Fibroblast of pulmonary artery (primary cell): ENCODE data around the gene EVI5L.

Experiments used
- DNase-seq: peaks from one replicate; pipeline ENCODE4 v3.0.0-alpha.2; 2010; ENCODE audit warnings: low read depth
- H3K4me3 ChIP-seq: replicated peaks from 2 replicates; pipeline ENCODE4 v1.5.1; 2011; ENCODE audit warnings: low read depth, mild to moderate bottlenecking, control low read depth, low read length, moderate library complexity
- CTCF ChIP-seq: IDR thresholded peaks from 2 replicates; pipeline ENCODE4 v1.5.1; 2011; ENCODE audit warnings: mild to moderate bottlenecking, control low read depth, low read length, inconsistent platforms; ENCODE audit errors: missing control alignments

The EVI5L gene

GRCh38 chr19:7894612-7895309 lies 64.7 kb downstream of the EVI5L start:
- no peak overlapping the region for H3K4me3 ChIP-seq
- TF ChIP-seq CTCF = no peak
- no peak for DNase-seq

- no peak overlapping the region for H3K4me3 ChIP-seq
- DNase-seq = no peak
- TF ChIP-seq CTCF = no peak
Observed at GRCh38 chr19:7895565-7895964, 65.5 kb downstream of the EVI5L start.

- no peak for TF ChIP-seq CTCF
- no peak for DNase-seq
- no peak overlapping the region for H3K4me3 ChIP-seq
Observed at GRCh38 chr19:7897292-7897691, 67.3 kb downstream of the EVI5L start.

GRCh38 chr19:7898967-7899366 lies 68.9 kb downstream of the EVI5L start:
- no peak for TF ChIP-seq CTCF
- no peak for DNase-seq
- H3K4me3 ChIP-seq = no peak overlapping the region

GRCh38 chr19:7899751-7900378 lies 69.8 kb downstream of the EVI5L start:
- no peak for TF ChIP-seq CTCF
- no peak for DNase-seq
- H3K4me3 ChIP-seq = no peak overlapping the region

GRCh38 chr19:7900401-7900870 lies 70.4 kb downstream of the EVI5L start:
- no peak for DNase-seq
- no peak overlapping the region for H3K4me3 ChIP-seq
- no peak for TF ChIP-seq CTCF

- TF ChIP-seq CTCF = no peak
- no peak overlapping the region for H3K4me3 ChIP-seq
- DNase-seq = no peak
Observed at GRCh38 chr19:7900931-7901330, 70.9 kb downstream of the EVI5L start.
